SK-N-SH (cell line): ENCODE measurements around the gene CISD2. TPM values are rescaled to one million over a fixed set of nuclear protein-coding genes. Genes with fewer than 3 reads are reported as not detected.

Experiments
- CTCF ChIA-PET: fragments of 300-600, 350-600 bp; formaldehyde crosslinking; extraction: SDS; loops from one replicate; lab custom pipeline; 2021; lab: Yijun Ruan, JAX
- POLR2A ChIA-PET: fragments of 350-600 bp; sonication (Branson Sonifier 250); formaldehyde crosslinking; extraction: SDS; loops from one replicate; lab custom pipeline; 2020; ENCODE audit warnings: antibody characterized with exemption, inconsistent platforms; lab: Yijun Ruan, JAX
- DNase-seq: peaks from one replicate; pipeline ENCODE4 v3.0.0; 2012
- H2AFZ ChIP-seq: fragments of 200-600 bp; sonication (generic); 2 replicates; pipeline ENCODE4 v1.8.1; 2016; ENCODE audit warnings: antibody characterized with exemption, mild to moderate bottlenecking, low read depth
- H3F3A ChIP-seq: fragments of 200-600 bp; sonication (generic); replicated peaks from 2 replicates; pipeline ENCODE3; 2016; ENCODE audit warnings: antibody characterized with exemption, mild to moderate bottlenecking; ENCODE audit not compliant: insufficient read depth
- H3K27ac ChIP-seq, 2 experiments: fragments of 200-500 bp in 1 of 2; fragments of 200-600 bp in 1 of 2; sonication (Bioruptor generic) in 1 of 2; sonication (generic), shearing (Covaris generic) in 1 of 2; 2 replicates each; pipeline versions ENCODE4 v1.5.1 to v1.6.1; 2014 to 2016; ENCODE audit warnings: low read depth in 2 of 2, inconsistent platforms in 1 of 2, low read length in 1 of 2, mild to moderate bottlenecking in 1 of 2, mixed read lengths in 1 of 2
- H3K27me3 ChIP-seq: fragments of 200-600 bp; sonication (generic), shearing (Covaris generic); 2 replicates; pipeline ENCODE4 v1.6.1; 2016; ENCODE audit warnings: mixed run types; ENCODE audit not compliant: insufficient read depth
- H3K36me3 ChIP-seq, 2 experiments: fragments of 200-500 bp in 1 of 2; fragments of 200-600 bp in 1 of 2; sonication (Bioruptor generic) in 1 of 2; sonication (generic) in 1 of 2; replicated peaks in 1 of 2; 2 replicates each; pipeline versions ENCODE3 to v1.5.1; 2014 to 2016; ENCODE audit warnings: low read length in 1 of 2, mild to moderate bottlenecking in 1 of 2; ENCODE audit not compliant: insufficient read depth in 2 of 2, control insufficient read depth in 1 of 2
- H3K4me1 ChIP-seq, 2 experiments: fragments of 200-500 bp in 1 of 2; fragments of 200-600 bp in 1 of 2; sonication (Bioruptor generic) in 1 of 2; sonication (generic), shearing (Covaris generic) in 1 of 2; 2 replicates each; pipeline versions ENCODE4 v1.5.1 to v1.6.1; 2014 to 2016; ENCODE audit warnings: low read depth in 1 of 2, low read length in 1 of 2, mixed run types in 1 of 2; ENCODE audit not compliant: insufficient read depth in 2 of 2, control insufficient read depth in 1 of 2
- H3K4me2 ChIP-seq: fragments of 200-600 bp; sonication (generic), shearing (Covaris generic); 2 replicates; pipeline ENCODE4 v1.6.1; 2017; ENCODE audit warnings: mixed run types
- H3K4me3 ChIP-seq, 2 experiments: fragments of 200-500 bp in 1 of 2; fragments of 200-600 bp in 1 of 2; sonication (Bioruptor generic) in 1 of 2; sonication (generic), shearing (Covaris generic) in 1 of 2; 2 replicates each; pipeline versions ENCODE4 v1.5.1 to v1.8.1; 2014 to 2016; ENCODE audit warnings: low read depth in 2 of 2, inconsistent platforms in 1 of 2, low read length in 1 of 2, mild to moderate bottlenecking in 1 of 2, mixed read lengths in 1 of 2, moderate library complexity in 1 of 2
- H3K79me2 ChIP-seq: fragments of 200-600 bp; sonication (generic); 2 replicates; pipeline ENCODE4 v1.8.1; 2017; ENCODE audit warnings: mild to moderate bottlenecking; ENCODE audit not compliant: insufficient read depth
- H3K9ac ChIP-seq: fragments of 200-600 bp; sonication (generic); 2 replicates; pipeline ENCODE4 v1.6.1; 2017; ENCODE audit warnings: mixed run types
- H3K9me2 ChIP-seq: fragments of 200-600 bp; sonication (generic); 2 replicates; pipeline ENCODE4 v1.6.1; 2017; ENCODE audit warnings: mixed run types
- H3K9me3 ChIP-seq: fragments of 200-600 bp; sonication (generic); 2 replicates; pipeline ENCODE4 v1.6.1; 2017; ENCODE audit warnings: mixed run types, mild to moderate bottlenecking, moderate library complexity
- H4K20me1 ChIP-seq: fragments of 200-600 bp; sonication (generic); 2 replicates; pipeline ENCODE4 v1.6.1; 2017; ENCODE audit warnings: mild to moderate bottlenecking, mixed run types; ENCODE audit not compliant: insufficient read depth
- CTCF ChIP-seq: fragments of 200-600 bp; sonication (generic); IDR thresholded peaks from 2 replicates; pipeline ENCODE4 v1.6.1; 2017; ENCODE audit warnings: antibody characterized with exemption, mild to moderate bottlenecking, moderate library complexity
- ELF1 ChIP-seq: IDR thresholded peaks from 2 replicates; pipeline ENCODE4 v1.4.0; 2012
- EP300 ChIP-seq, 2 experiments: IDR thresholded peaks; 2 replicates each; pipeline versions ENCODE4 v1.4.0 to v1.6.1; 2012; ENCODE audit warnings: borderline replicate concordance in 1 of 2, low read depth in 1 of 2, low read length in 1 of 2
- EZH2phosphoT487 ChIP-seq: fragments of 200-600 bp; sonication (generic); IDR thresholded peaks from 2 replicates; pipeline ENCODE4 v1.6.1; 2017; ENCODE audit warnings: low read depth, mixed run types, mild to moderate bottlenecking, antibody characterized with exemption, moderate library complexity, borderline replicate concordance
- FOSL2 ChIP-seq: IDR thresholded peaks from 2 replicates; pipeline ENCODE4 v1.4.0; 2012; ENCODE audit warnings: low read depth, mild to moderate bottlenecking, moderate library complexity, borderline replicate concordance
- FOXJ3 ChIP-seq: sonication (generic); formaldehyde crosslinking; IDR thresholded peaks from 2 replicates; pipeline ENCODE4 v1.5.1; 2020; ENCODE audit warnings: mild to moderate bottlenecking, missing genetic modification reagents
- FOXM1 ChIP-seq: IDR thresholded peaks from 2 replicates; pipeline ENCODE4 v1.4.0; 2012; ENCODE audit warnings: low read depth, mild to moderate bottlenecking
- GABPA ChIP-seq: IDR thresholded peaks from 2 replicates; pipeline ENCODE4 v1.4.0; 2012; ENCODE audit warnings: low read depth, mild to moderate bottlenecking
- GATA2 ChIP-seq: sonication (generic); formaldehyde crosslinking; IDR thresholded peaks from 2 replicates; pipeline ENCODE4 v1.5.0; 2020; ENCODE audit warnings: mild to moderate bottlenecking, missing genetic modification reagents
- IRF3 ChIP-seq: fragments of 150-350 bp; IDR thresholded peaks from 2 replicates; pipeline ENCODE4 v1.6.1; 2016; ENCODE audit warnings: mild to moderate bottlenecking, low read depth, low read length
- JUND ChIP-seq: IDR thresholded peaks from 2 replicates; pipeline ENCODE4 v1.4.0; 2012
- MEF2A ChIP-seq: IDR thresholded peaks from 2 replicates; pipeline ENCODE4 v1.4.0; 2012; ENCODE audit warnings: low read depth, borderline replicate concordance
- NFIC ChIP-seq: IDR thresholded peaks from 2 replicates; pipeline ENCODE4 v1.4.0; 2012; ENCODE audit warnings: borderline replicate concordance
- NRF1 ChIP-seq: IDR thresholded peaks from 2 replicates; pipeline ENCODE4 v1.6.1; 2012; ENCODE audit warnings: low read depth, mild to moderate bottlenecking, low read length
- PBX3 ChIP-seq: IDR thresholded peaks from 2 replicates; pipeline ENCODE4; 2012
- RAD21 ChIP-seq: IDR thresholded peaks from 2 replicates; pipeline ENCODE4 v1.6.1; 2012; ENCODE audit warnings: mild to moderate bottlenecking, low read length
- RCOR1 ChIP-seq: fragments of 150-350 bp; IDR thresholded peaks from 2 replicates; pipeline ENCODE4 v1.6.1; 2017; ENCODE audit warnings: antibody characterized with exemption, low read length
- RXRA ChIP-seq: IDR thresholded peaks from 2 replicates; pipeline ENCODE4 v1.4.0; 2012; ENCODE audit warnings: low read depth, mild to moderate bottlenecking, borderline replicate concordance
- SMC3 ChIP-seq: IDR thresholded peaks from 2 replicates; pipeline ENCODE4 v1.6.1; 2012; ENCODE audit warnings: low read depth, low read length, improper control_type of control experiment
- TAF1 ChIP-seq: IDR thresholded peaks from 2 replicates; pipeline ENCODE4 v1.6.1; 2012; ENCODE audit warnings: low read depth, mild to moderate bottlenecking, low read length, moderate library complexity, borderline replicate concordance
- TCF12 ChIP-seq: IDR thresholded peaks from 2 replicates; pipeline ENCODE4 v1.4.0; 2012
- USF1 ChIP-seq: IDR thresholded peaks from 2 replicates; pipeline ENCODE4 v1.4.0; 2012; ENCODE audit warnings: low read depth, borderline replicate concordance
- USF2 ChIP-seq: fragments of 150-350 bp; IDR thresholded peaks from 2 replicates; pipeline ENCODE4 v1.6.1; 2017; ENCODE audit warnings: antibody characterized with exemption, low read length, low read depth, borderline replicate concordance
- YY1 ChIP-seq: IDR thresholded peaks from 2 replicates; pipeline ENCODE4 v1.4.0; 2012; ENCODE audit warnings: low read depth, mild to moderate bottlenecking
- WGBS: methylation state at CpG from one replicate; pipeline ENCODE4 v1.1.6; 2017; ENCODE audit warnings: low lambda C conversion rate; 5-methylcytosine and 5-hydroxymethylcytosine counted together
- polyA plus RNA-seq, 3 experiments: library from polyadenylated mRNA; depleted of rRNA; stranded (reverse); fragments of >200 nt; gene quantifications; 2 replicates each; pipeline ENCODE4 v1.2.3, GENCODE V29; 2012
- TF ChIP-seq, protein P1 (sequence below): IDR thresholded peaks from 2 replicates; pipeline ENCODE4 v1.4.0; 2012; ENCODE audit warnings: low read depth

The CISD2 gene, protein sequence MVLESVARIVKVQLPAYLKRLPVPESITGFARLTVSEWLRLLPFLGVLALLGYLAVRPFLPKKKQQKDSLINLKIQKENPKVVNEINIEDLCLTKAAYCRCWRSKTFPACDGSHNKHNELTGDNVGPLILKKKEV
- 21.4 and 23.1 TPM in 2 replicates for polyA plus RNA-seq (2012; rRNA removed)
- polyA plus RNA-seq (2012; cell fraction: cytosol; rRNA removed): 29.7 and 39.9 TPM in 2 replicates
- polyA plus RNA-seq (2012; cell fraction: nucleus; rRNA removed): 3.7 and 5.9 TPM in 2 replicates

GRCh38 chr4:102868781-102869568 is at the start of gene CISD2:
TSS of gene CISD2 (plus strand) at chr4:102868992. CDS start at chr4:102869085, 93 bp downstream.
- H3K9ac ChIP-seq: peak within 1 kb of the TSS; percentile 73
- peak within 1 kb of the TSS; percentile 68 to 70 for H3K4me3 ChIP-seq
- peaks cover 0 to 12% of the 10 kb centered on the region in 2 experiments for H3K36me3 ChIP-seq
- no peaks in the 10 kb centered on the region for H3K9me3 ChIP-seq
- WGBS: 0% methylated on average over 29 of the region's 71 CpGs
- H3K9me2 ChIP-seq: no peaks in the 10 kb centered on the region
- peak; percentile 94 for DNase-seq
- H3K4me2 ChIP-seq: peak within 1 kb of the TSS; percentile 84
- no peaks in the 10 kb centered on the region for H3K27me3 ChIP-seq
- peaks cover 80% of the 10 kb centered on the region for H3K79me2 ChIP-seq
- no peaks in the 10 kb centered on the region for H4K20me1 ChIP-seq
- peak within 1 kb of the TSS; percentile 92 for H2AFZ ChIP-seq
- H3F3A ChIP-seq: peaks cover 6% of the 10 kb centered on the region
- peaks cover 9 to 10% of the 10 kb centered on the region in 2 experiments; a peak in 3 of 4 replicates for H3K4me1 ChIP-seq
- H3K27ac ChIP-seq: peak within 1 kb of the TSS; percentile 89 to 98
- CTCF ChIA-PET: interaction anchor here (0.6 to 1.2 kb wide), 4 partner anchors 41 to 213 kb away, joined by 3 to 5 read pairs (median 4); partner anchors contain the start of gene UBE2D3
- POLR2A ChIA-PET: interaction anchor here (0.6 to 2.9 kb wide), 9 partner anchors 11 to 325 kb away, joined by 3 to 85 read pairs (median 3); partner anchors contain the start of genes MANBA and UBE2D3
- TF ChIP-seq FOXJ3 (CRISPR knock-in tag) (no peak), NFIC (no peak), FOSL2 (no peak), RCOR1 (no peak), CTCF (no peak), FOXM1 (no peak), ELF1 (no peak), GABPA (no peak), RAD21 (no peak), USF2 (peak; percentile 68), EZH2phosphoT487 (no peak), GATA2 (CRISPR knock-in tag) (peak; percentile 40; the same call in 1 of the 2 replicates), USF1 (peak; percentile 95), JUND (no peak), EP300 (IDR thresholded peaks at IDR 0.05; ENCODE audit: borderline replicate concordance in 1 of 2, low read depth in 1 of 2, low read length in 1 of 2) (no peak), PBX3 (no peak), RXRA (no peak), IRF3 (no peak), TCF12 (no peak), TAF1 (peak; percentile 68; the same call in 1 of the 2 replicates), SMC3 (no peak), MEF2A (no peak), YY1 (no peak), NRF1 (peak; percentile 68)
- TF ChIP-seq, protein P1, sequence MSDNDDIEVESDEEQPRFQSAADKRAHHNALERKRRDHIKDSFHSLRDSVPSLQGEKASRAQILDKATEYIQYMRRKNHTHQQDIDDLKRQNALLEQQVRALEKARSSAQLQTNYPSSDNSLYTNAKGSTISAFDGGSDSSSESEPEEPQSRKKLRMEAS: peak; percentile 87
